ENCODE results near the gene ACTG1.

GRCh38 chr17:81502471-81503017 is 10.1 kb downstream of the ACTG1 start:
- no peak for TF ChIP-seq RFX5 (IDR thresholded peaks at IDR 0.05; ENCODE audit: low read depth, low read length)
- no peak for TF ChIP-seq RCOR1 (IDR thresholded peaks at IDR 0.05; ENCODE audit: insufficient replicate concordance, low read length)
- TF ChIP-seq, protein P1, sequence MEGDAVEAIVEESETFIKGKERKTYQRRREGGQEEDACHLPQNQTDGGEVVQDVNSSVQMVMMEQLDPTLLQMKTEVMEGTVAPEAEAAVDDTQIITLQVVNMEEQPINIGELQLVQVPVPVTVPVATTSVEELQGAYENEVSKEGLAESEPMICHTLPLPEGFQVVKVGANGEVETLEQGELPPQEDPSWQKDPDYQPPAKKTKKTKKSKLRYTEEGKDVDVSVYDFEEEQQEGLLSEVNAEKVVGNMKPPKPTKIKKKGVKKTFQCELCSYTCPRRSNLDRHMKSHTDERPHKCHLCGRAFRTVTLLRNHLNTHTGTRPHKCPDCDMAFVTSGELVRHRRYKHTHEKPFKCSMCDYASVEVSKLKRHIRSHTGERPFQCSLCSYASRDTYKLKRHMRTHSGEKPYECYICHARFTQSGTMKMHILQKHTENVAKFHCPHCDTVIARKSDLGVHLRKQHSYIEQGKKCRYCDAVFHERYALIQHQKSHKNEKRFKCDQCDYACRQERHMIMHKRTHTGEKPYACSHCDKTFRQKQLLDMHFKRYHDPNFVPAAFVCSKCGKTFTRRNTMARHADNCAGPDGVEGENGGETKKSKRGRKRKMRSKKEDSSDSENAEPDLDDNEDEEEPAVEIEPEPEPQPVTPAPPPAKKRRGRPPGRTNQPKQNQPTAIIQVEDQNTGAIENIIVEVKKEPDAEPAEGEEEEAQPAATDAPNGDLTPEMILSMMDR (conservative IDR thresholded peaks at IDR 0.05; ENCODE audit: low read depth, low read length), result no peak
- TF ChIP-seq POLR2A (IDR thresholded peaks at IDR 0.05; ENCODE audit: low read depth, low read length), result no peak
- no peak for TF ChIP-seq CEBPB (IDR thresholded peaks at IDR 0.05; ENCODE audit: low read depth, low read length)
- no peak for TF ChIP-seq FOS (IDR thresholded peaks at IDR 0.05; ENCODE audit: low read depth, low read length)
- TF ChIP-seq USF2 (IDR thresholded peaks at IDR 0.05; ENCODE audit: low read depth, low read length), result no peak
- TF ChIP-seq CHD1 (IDR thresholded peaks at IDR 0.05; ENCODE audit: low read depth, low read length), result no peak
- TF ChIP-seq, protein P2, sequence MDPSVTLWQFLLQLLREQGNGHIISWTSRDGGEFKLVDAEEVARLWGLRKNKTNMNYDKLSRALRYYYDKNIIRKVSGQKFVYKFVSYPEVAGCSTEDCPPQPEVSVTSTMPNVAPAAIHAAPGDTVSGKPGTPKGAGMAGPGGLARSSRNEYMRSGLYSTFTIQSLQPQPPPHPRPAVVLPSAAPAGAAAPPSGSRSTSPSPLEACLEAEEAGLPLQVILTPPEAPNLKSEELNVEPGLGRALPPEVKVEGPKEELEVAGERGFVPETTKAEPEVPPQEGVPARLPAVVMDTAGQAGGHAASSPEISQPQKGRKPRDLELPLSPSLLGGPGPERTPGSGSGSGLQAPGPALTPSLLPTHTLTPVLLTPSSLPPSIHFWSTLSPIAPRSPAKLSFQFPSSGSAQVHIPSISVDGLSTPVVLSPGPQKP (IDR thresholded peaks at IDR 0.05; ENCODE audit: borderline replicate concordance, low read depth, low read length), result no peak
- TF ChIP-seq RAD21 (IDR thresholded peaks at IDR 0.05; ENCODE audit: low read length), result no peak
- no peak for TF ChIP-seq MAFK (IDR thresholded peaks at IDR 0.05; ENCODE audit: low read depth, low read length)
- no peak for TF ChIP-seq BHLHE40 (IDR thresholded peaks at IDR 0.05; ENCODE audit: low read depth, low read length)
- no peak for TF ChIP-seq SMC3 (IDR thresholded peaks at IDR 0.05; ENCODE audit: low read depth, low read length)
